CD4-positive, alpha-beta T cell treated with Interleukin-4 for 4 hours (primary cell): ENCODE data around the gene MPV17L2.

Experiments used
- DNase-seq: peaks from one replicate; pipeline ENCODE4 v3.0.0-alpha.2; 2020

Gene MPV17L2

GRCh38 chr19:18160971-18161635, 31.9 kb upstream of the MPV17L2 start:
- DNase-seq: peak; percentile 62

GRCh38 chr19:18161636-18162002, 31.4 kb upstream of the MPV17L2 start:
- DNase-seq: no peak

GRCh38 chr19:18164072-18164471, 28.9 kb upstream of the MPV17L2 start:
- DNase-seq: no peak

- no peak for DNase-seq
Measured at GRCh38 chr19:18165794-18166544, 27.0 kb upstream of the MPV17L2 start.

GRCh38 chr19:18167011-18167410, 26.0 kb upstream of the MPV17L2 start:
- DNase-seq: no peak

- DNase-seq: peak; percentile 56
Measured at GRCh38 chr19:18167975-18168645, 24.9 kb upstream of the MPV17L2 start.

GRCh38 chr19:18168673-18169381, 24.2 kb upstream of the MPV17L2 start:
- DNase-seq: no peak

GRCh38 chr19:18170714-18171255, 22.2 kb upstream of the MPV17L2 start:
- no peak for DNase-seq

GRCh38 chr19:18171605-18172327, 21.3 kb upstream of the MPV17L2 start:
- no peak for DNase-seq

- DNase-seq: no peak
Measured at GRCh38 chr19:18172331-18173053, 20.5 kb upstream of the MPV17L2 start.

GRCh38 chr19:18173054-18173571, 19.9 kb upstream of the MPV17L2 start:
- DNase-seq: peak; percentile 34

- peak; percentile 49 for DNase-seq
Measured at GRCh38 chr19:18173572-18174288, 19.3 kb upstream of the MPV17L2 start, which contains the start of gene IFI30. TSS of gene IFI30 (plus strand) at chr19:18173813. CDS start at chr19:18173842, 29 bp downstream.

GRCh38 chr19:18174983-18175382, 18.0 kb upstream of the MPV17L2 start:
- DNase-seq: no peak

- DNase-seq: no peak
Measured at GRCh38 chr19:18176367-18177310, 16.4 kb upstream of the MPV17L2 start.

- no peak for DNase-seq
Measured at GRCh38 chr19:18179957-18180356, 13.1 kb upstream of the MPV17L2 start.

GRCh38 chr19:18183529-18183928, 9.5 kb upstream of the MPV17L2 start:
- DNase-seq: no peak

- no peak for DNase-seq
Measured at GRCh38 chr19:18185538-18185937, 7.5 kb upstream of the MPV17L2 start.

- no peak for DNase-seq
Measured at GRCh38 chr19:18190278-18190677, 2.7 kb upstream of the MPV17L2 start.

- DNase-seq: no peak
Measured at GRCh38 chr19:18191640-18192062, 1.4 kb upstream of the MPV17L2 start.
